IgD-negative memory B cell (primary cell): Measurements from ENCODE around the gene EZH2. TPM values are rescaled to one million over a fixed set of nuclear protein-coding genes. Genes with fewer than 3 reads are reported as not detected.

Experiments used
- H3K27ac Mint-ChIP-seq, 3 donors: one replicate each; pipeline ENCODE4 v1.8.0; 2020 to 2022; ENCODE audit warnings: mild to moderate bottlenecking in 3 of 3, mixed read lengths in 3 of 3, moderate library complexity in 1 of 3
- H3K27me3 Mint-ChIP-seq: one replicate; pipeline ENCODE4 v1.8.0; 2021; ENCODE audit warnings: mixed read lengths
- H3K36me3 Mint-ChIP-seq: one replicate; pipeline ENCODE4 v1.8.0; 2020; ENCODE audit warnings: mild to moderate bottlenecking, mixed read lengths
- H3K4me1 Mint-ChIP-seq, 3 donors: one replicate each; pipeline ENCODE4 v1.8.0; 2020 to 2022; ENCODE audit warnings: mixed read lengths in 3 of 3, mild to moderate bottlenecking in 1 of 3
- H3K4me3 Mint-ChIP-seq, 4 donors: one replicate each; pipeline ENCODE4 v1.8.0; 2020 to 2022; ENCODE audit warnings: mild to moderate bottlenecking in 4 of 4, mixed read lengths in 4 of 4, moderate library complexity in 3 of 4
- H3K9me3 Mint-ChIP-seq, 3 donors: one replicate each; pipeline ENCODE4 v1.8.0; 2020 to 2021; ENCODE audit warnings: mixed read lengths in 3 of 3, mild to moderate bottlenecking in 1 of 3
- polyA plus RNA-seq: library from polyadenylated mRNA; unstranded; fragments of 300-500 nt; fragmentation: Illumina TruSeq; gene quantifications from one replicate; pipeline ENCODE4 v1.2.3, GENCODE V29; 2021

The EZH2 gene
- polyA plus RNA-seq, 1 donor from 2014 or later: 2.6 TPM

DNA sequence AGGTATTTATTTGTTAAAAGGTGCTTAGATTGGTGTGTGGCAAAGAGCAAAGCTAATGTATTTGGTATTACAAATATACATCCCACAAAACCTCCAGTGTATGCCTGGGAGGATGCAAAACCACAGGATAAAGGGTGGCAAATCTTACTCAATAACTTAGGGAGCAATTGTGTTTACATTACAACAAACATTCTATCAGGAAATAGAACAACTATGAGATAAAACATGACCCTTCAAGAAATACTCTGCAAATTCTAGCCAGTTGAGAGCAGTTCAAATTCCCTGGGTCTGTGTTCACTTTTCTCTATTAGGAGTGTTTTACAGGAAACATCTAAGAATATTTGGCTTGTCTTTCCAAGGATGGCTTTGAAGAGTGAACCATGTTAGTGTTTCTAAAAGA lies 120.5 kb downstream of the EZH2 start:
- H3K27me3 Mint-ChIP-seq: no peaks in the 10 kb centered on the region
- peaks cover 5% of the 10 kb centered on the region for H3K36me3 Mint-ChIP-seq
- H3K4me1 Mint-ChIP-seq: no peaks in the 10 kb centered on the region
- no peak overlapping the region for H3K4me3 Mint-ChIP-seq
- H3K27ac Mint-ChIP-seq: no peak overlapping the region
- no peaks in the 10 kb centered on the region for H3K9me3 Mint-ChIP-seq

DNA sequence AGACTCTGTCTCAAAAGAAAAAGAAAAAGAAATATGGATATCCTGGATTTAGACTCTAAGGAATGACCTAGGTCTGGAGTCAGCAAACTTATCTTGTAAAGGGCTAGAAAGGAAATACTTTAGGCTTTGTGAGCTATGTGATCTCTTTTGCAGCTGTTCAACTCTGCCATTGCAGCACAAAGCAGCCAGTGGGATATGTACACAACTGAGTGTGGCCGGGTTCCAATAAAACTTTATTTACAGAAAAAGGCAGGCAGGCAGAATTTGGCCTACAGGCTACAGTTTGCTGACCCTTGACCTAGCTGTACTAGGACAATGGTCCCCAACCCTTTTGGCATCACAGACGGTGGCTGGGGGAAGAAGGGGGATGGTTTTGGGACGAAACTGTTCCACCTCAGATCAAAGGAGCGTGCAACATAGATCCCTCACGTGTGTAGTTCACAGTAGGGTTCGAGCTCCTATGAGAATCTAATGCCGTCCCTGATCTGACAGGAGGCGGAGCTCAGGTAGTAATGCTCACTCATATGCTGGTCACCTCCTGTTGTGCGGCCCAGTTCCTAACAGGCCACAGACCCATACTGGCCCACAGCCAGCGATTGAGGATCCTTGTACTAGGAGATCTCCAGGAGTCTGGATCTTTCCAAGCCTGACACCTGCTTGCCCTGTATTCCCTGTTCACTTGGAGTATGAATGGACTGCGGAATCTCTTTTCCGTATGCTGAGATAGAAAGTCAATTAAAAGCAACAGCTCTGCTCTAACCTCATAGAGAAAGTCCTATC lies 122.4 kb downstream of the EZH2 start:
- no peaks in the 10 kb centered on the region for H3K9me3 Mint-ChIP-seq
- H3K4me1 Mint-ChIP-seq: no peaks in the 10 kb centered on the region
- H3K27me3 Mint-ChIP-seq: no peaks in the 10 kb centered on the region
- H3K4me3 Mint-ChIP-seq: no peak overlapping the region
- peaks cover 8% of the 10 kb centered on the region for H3K36me3 Mint-ChIP-seq
- H3K27ac Mint-ChIP-seq: no peak overlapping the region

Other genes with a start within 250 kb of the EZH2 start
- 54.5 TPM for gene CUL1, start 185.4 kb downstream of the EZH2 start, polyA plus RNA-seq
- gene PDIA4, start 144.2 kb upstream of the EZH2 start, polyA plus RNA-seq: 94.4 TPM
- 12.8 TPM for gene ZNF786, start 206.4 kb upstream of the EZH2 start, polyA plus RNA-seq
- gene ZNF425, start 242.0 kb upstream of the EZH2 start, polyA plus RNA-seq: 0.95 TPM